Occipital lobe (tissue), 2 donors: ENCODE data around the gene COL26A1. TPM values are rescaled to one million over a fixed set of nuclear protein-coding genes. Genes with fewer than 3 reads are reported as not detected.
"Not testable (repeated sequence)": the region's sequence is repeated elsewhere in the genome, so short reads cannot be mapped to it uniquely, and the experiment has no call there.

ENCODE experiments used
- DNase-seq: peaks from one replicate; lab custom pipeline; 2025; lab: John Stamatoyannopoulos, UW
- total RNA-seq: library from RNA; depleted of rRNA; stranded (reverse); fragments of >200 nt; gene quantifications from one replicate; pipeline ENCODE4 v1.2.3, GENCODE V29; 2014

Gene COL26A1
- total RNA-seq, 1 donor from 2014 or later, result 3.4 TPM

DNA sequence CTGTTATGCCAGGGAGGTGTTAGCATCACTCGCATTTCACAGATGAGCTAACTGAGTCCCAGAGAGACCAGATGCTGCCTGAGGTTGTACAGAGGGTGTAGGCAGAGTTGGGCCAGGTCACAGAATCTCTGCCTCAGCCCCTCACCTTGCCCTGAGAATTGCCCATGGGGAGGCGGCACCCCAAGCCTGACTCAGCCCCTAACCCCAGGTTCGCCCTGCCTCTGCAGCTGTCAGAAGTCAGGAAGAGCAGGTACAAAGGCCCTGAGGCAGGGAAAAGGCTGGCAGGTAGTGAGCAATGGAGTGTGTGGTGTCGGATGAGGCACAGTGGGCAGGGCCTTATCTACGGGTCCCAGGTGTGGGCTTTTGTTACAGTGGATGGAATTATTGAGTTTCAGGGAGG lies 187.1 kb downstream of the COL26A1 start:
- DNase-seq, result no peak

DNA sequence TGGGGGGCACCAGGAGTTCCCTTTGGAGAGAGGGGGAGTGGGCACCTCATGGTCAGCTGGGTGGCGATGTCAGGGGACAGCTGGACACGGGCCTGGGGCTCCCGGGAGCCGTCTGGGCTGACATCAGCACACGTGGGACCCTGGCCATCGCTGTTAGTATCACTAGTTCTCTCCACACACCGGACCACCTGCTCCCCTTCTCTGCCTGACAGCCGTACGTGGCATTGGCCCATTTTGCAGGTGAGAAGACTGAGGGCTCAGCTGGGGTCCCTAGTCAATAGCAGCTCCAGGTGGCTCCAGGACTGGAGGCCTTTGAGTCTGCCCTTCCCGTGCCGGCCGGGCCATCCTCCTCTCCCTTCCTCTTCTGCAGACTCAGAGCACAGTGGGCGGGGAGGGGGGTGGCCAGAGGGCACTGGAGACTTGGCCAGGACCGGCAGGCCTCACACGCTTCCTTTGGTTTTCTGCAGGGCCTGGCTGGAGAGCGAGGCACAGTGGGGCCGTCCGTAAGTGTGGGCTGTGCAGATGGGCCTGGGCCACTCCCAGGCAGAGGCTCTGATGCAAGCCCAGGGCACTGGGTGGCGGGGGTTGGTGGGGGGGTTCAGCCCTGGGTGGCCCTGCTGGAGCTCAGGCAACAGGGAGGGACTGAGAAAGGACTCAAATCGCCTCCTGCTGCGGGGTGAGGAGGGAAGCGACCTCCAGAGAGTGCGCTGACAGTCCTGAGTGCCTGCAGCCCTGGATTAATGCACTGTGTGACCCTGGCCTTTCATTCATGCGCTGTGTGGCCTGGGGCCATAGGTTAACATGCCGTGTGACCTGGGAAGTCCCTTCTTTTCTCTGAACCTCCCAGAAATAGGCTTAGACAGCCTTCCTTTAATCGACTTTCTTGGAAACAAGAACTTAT lies 188.2 kb downstream of the COL26A1 start:
- no peak for DNase-seq

- no peak for DNase-seq
These were observed 190.5 kb downstream of the COL26A1 start for GRCh38 chr7:101553018-101553770.

GRCh38 chr7:101553771-101554445 lies 191.2 kb downstream of the COL26A1 start:
- DNase-seq, result no peak

GRCh38 chr7:101554584-101555268 lies 192.1 kb downstream of the COL26A1 start:
- no peak for DNase-seq

DNA sequence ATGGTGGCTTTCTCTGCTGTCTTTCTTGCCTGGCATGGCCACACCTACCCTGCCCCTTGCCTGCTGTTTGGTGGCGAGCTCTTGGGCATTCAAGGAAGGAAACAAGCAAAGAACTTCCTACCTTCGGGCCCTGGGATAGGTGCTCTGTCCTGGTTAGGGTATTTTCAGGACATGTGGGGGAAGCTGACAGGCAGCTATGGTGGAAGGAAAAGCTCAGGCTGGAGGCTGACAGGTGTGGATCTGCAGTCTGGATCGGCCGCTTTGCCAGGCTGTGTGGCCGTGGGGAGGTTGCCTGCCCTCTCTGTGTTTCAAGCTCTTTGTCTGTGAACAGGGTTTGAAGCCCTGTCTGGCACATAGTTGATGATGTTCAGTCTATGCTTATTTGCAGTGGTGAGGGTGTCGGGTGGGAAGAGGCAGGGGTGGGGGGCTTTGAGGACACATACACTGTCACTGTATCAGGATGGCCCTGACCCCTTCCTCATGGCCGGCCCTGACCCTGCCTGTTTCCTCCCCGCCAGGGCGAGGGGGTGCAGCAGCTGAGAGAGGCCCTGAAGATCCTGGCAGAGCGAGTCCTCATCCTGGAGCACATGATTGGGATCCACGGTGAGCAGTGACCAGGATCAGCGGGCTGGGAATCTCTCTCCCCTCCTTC lies 192.7 kb downstream of the COL26A1 start:
- DNase-seq, result no peak

- DNase-seq, result no peak
These were observed 193.2 kb downstream of the COL26A1 start for GRCh38 chr7:101555921-101556275.

DNA sequence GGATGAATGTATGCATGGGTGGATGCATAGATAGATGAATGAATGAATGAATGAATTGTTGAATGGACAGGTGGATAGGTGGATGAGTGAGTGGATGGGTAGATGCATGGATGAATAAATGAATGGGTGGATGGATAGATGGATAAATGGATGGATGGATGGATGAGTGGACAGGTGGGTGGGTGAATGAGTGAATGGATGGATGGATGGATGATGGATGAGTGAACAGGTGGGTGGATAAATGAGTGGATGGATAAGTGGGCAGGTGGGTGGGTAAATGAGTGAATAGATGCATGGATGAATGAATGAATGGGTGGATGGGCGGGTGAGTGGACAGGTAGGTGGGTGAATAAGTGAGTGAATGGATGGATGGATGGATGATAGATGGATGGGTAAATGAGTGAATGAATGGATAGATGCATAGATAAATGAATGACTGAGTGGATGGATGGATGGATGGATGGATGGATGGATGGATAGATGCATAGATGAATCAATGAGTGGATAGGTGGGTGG lies 193.8 kb downstream of the COL26A1 start:
- DNase-seq, result no peak

DNA sequence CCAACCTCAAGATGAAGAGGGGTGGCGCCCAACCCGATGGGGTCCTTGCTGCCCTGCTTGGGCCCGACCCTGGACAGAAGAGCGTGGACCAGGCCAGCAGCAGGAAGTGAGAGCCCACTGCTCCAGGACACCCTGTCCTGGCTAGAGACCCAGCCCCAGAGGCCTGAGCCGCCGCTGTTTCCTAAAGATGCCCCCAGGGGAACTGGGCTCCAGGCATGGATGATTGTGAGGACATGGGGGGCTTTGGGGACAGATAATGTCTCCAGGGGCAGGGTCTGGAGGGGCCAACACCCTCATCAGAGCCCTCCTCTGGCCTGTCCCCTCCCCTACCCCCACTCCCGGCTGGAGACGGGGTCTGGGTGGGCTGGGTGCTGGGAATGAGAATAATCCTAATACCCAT lies 194.7 kb downstream of the COL26A1 start:
- no peak for DNase-seq

DNA sequence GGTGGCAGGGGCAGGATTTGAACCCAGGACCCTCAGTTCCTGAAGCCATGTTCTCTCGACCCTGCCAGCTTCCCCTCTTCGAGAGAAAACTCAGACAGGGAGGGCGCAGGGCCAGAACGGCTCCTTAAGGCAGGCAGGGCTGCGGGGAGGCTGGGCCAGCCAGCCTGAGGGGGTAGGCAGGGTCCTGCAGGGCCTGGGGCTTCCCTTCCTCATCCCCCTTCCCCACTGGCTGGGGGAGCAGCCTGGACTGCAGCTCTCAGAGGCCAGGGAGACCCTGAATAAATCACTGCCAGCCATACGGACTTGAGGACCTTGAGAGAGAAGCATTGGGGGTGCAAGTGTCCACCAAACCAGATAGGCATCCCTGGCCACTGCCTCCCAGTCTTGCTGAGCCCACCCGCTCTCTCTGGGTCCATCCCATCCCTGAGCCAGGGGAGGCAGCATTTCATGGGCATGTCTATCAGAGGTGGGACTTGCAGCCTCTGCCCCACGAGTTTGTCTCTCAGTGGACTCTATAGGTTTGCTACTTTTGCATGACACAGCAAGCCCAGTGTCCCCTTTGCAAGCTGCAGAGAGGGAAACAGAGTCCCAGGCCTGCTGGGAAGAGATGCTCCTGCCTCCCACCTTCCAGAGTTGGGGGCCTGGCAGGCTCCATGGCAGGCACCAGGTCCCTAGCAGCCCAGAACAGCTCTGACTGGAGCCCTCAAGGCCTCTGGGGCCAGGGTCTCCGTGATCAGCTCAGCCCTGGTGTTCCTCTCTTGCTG lies 195.5 kb downstream of the COL26A1 start:
- no peak for DNase-seq

DNA sequence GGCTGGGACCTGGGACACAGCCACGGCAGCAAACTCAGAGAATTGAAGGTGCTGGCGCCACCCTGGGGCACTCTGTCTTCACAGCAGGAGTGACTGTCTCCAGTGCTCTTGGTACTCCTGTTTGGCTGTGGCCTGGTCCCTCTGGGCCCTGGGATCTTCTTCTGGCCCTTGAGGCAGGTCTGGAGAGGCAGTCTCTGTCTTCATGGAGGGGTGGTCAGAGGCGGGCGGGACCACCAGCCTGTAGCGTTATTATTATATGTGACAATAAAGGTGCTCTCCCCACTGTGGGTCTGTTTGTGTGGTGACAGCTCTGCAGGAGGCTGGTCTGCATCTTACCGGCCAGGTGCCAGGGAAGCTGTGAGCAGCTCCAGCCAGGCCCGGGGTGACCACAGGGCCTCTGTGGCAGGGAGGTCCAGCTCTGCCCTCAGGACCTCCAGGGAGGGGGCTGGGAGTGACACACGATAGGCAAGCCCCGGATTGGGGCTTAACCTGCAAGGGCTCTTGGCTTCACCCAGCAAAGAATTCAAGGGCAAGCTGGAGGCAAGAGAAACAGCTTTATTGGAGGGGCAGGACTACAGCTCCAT lies 196.2 kb downstream of the COL26A1 start:
- no peak for DNase-seq

GRCh38 chr7:101559586-101559985 lies 196.9 kb downstream of the COL26A1 start:
- DNase-seq, result no peak

GRCh38 chr7:101560021-101560420 lies 197.3 kb downstream of the COL26A1 start:
- not testable (repeated sequence) for DNase-seq

DNA sequence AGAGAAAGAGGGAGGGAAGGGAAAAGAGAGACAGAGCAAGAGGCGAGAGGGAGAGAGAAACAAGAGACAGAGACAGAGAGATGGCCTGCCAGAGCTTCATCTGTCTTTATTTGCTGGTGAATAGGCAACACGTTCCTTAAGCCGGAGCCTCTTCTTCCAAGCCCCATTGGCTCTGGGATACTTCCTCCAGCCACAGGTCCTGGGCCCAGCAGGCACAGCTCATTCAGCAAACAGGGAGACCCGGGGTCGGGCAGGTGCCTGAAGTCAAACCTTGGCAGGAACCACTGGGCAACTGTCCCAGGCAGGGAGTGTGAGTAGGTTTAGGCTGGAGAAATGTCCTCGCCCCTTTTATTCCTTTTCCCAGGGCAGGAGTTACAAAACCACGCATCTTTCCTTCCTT lies 198.2 kb downstream of the COL26A1 start:
- DNase-seq, result no peak

DNA sequence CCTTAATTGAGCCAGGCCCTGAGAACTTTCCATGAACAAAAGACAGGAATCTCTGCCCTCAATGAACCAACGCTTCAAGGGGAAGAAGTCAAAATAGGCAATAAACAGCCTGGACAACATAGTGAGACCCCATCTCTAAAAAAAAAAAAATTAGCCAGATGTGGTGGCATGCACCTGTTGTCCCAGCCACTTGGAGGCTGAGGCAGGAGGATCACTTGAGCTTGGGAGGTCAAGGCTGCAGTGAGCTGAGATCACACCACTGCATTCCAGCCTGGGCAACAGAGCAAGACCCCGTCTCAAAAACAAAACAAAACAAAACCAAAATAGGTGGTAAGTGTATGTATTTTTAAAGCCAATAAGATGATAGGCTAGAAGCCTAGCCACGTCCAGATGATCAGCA lies 198.6 kb downstream of the COL26A1 start:
- DNase-seq, result not testable (repeated sequence)

- no peak for DNase-seq
These were observed 200.0 kb downstream of the COL26A1 start for GRCh38 chr7:101562531-101563197.

DNA sequence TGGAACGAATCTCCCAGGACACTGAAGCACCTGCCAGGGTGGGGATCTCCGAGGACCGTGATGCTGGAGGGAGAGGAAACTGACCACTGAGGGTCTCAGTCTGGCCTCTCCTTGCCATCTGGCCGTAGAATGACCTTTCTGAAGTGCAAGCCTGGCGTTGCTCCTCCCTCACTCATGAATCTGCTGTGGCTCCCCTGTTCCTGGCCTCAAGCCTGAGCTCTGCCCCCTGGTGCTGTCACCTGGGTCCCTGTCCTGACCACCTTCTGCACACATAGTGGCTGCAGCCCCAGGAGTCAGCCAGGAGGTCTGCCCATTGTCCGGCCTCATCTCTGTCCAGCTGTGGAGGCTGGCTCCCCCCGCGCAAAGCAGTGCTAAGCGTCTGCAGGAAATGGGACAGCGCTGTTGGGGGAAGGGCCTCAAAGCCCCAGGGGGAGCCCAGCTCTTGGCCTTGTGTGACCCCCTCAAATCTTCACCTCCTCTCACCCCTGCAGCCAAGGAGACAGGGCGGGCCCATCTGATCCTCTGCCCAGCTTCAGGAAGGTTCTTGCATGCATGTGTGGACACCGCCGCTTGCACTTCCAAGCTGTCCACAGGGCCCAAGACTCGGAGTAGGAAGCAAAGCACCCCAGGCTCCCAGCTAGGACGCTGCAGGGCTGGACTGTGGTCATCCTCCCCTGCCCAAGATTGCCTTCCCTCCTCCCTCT lies 200.7 kb downstream of the COL26A1 start:
- DNase-seq, result no peak
